Effector memory CD8-positive, alpha-beta T cell (primary cell): ENCODE data around the gene RECQL5.
"Not testable (repeated sequence)": the region's sequence is repeated elsewhere in the genome, so short reads cannot be mapped to it uniquely, and the experiment has no call there.

Experiments used
- ATAC-seq: fragments of 150-1000 bp; cut with Tn5 transposase; replicated peaks from 2 replicates; pipeline ENCODE4 v1.10.0; 2021; ENCODE audit warnings: mild to moderate bottlenecking, moderate library complexity
- DNase-seq, 3 experiments: peaks; one replicate each; pipeline ENCODE4 v3.0.0; 2021
- H3K27ac Mint-ChIP-seq, 2 donors: one replicate each; pipeline ENCODE4 v1.8.0; 2022; ENCODE audit warnings: mild to moderate bottlenecking in 2 of 2, mixed read lengths in 2 of 2, moderate library complexity in 2 of 2
- H3K27me3 Mint-ChIP-seq, 2 donors: one replicate each; pipeline ENCODE4 v1.8.0; 2022; ENCODE audit warnings: mixed read lengths in 2 of 2
- H3K36me3 Mint-ChIP-seq: one replicate; pipeline ENCODE4 v1.8.0; 2022; ENCODE audit warnings: mild to moderate bottlenecking, moderate library complexity, mixed read lengths; ENCODE audit not compliant: insufficient read depth
- H3K4me1 Mint-ChIP-seq, 2 donors: one replicate each; pipeline ENCODE4 v1.8.0; 2022; ENCODE audit warnings: low read depth in 2 of 2, mixed read lengths in 2 of 2
- H3K4me3 Mint-ChIP-seq, 2 donors: one replicate each; pipeline ENCODE4 v1.8.0; 2022; ENCODE audit warnings: mild to moderate bottlenecking in 2 of 2, mixed read lengths in 2 of 2, moderate library complexity in 2 of 2
- H3K9me3 Mint-ChIP-seq, 2 donors: one replicate each; pipeline ENCODE4 v1.8.0; 2022; ENCODE audit warnings: mixed read lengths in 2 of 2

Gene RECQL5

DNA sequence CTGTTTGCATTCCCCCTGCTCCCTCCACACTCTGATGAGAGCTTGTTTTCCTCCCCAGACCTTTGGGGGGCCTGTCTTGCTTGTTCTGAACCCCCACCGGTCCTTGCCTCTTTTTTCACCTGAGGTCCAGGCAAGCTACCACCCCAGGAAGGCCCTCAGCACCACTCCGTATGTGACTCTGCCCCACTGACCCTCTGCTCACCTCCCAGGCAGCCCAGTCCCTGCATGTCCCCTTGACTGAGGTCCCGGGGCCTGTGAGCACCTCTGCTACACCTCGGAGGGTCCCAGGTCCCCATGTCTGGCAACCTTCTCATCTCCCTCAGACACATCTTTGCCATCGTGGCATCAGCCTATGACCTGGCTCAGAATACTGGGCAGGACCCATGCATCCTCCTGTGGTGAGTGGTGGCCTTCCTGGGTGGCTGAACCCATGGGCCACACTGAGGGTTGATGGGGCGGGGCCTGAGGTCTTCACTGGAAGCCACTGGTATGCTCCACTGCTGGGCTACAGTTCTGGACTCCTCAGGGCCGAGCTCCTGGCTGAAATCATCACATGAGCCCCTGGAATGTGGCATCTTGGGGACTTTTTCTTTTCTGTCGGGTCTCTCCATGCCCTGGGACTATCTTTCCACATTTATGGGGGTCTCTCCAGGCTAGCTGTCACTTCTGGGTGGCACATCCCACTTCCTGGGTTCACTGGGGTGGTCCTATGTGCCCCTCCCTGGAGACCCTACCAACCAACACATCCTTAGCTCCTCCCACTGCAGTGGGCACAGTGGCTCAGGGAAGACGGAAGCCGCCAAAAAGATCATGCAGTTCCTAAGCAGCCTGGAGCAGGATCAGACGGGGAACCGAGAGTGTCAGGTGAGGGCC is 75.9 kb downstream of the RECQL5 start:
- no peaks in the 10 kb centered on the region for H3K9me3 Mint-ChIP-seq
- H3K36me3 Mint-ChIP-seq: peaks cover 10% of the 10 kb centered on the region
- H3K4me1 Mint-ChIP-seq: peaks cover 5 to 17% of the 10 kb centered on the region in 2 donors
- H3K27me3 Mint-ChIP-seq: no peaks in the 10 kb centered on the region
- no peak for ATAC-seq
- peak overlapping the region; percentile 44 to 52 for H3K4me3 Mint-ChIP-seq
- DNase-seq: no peak
- peak overlapping the region in 1 of 2 donors; percentile 9 for H3K27ac Mint-ChIP-seq

DNA sequence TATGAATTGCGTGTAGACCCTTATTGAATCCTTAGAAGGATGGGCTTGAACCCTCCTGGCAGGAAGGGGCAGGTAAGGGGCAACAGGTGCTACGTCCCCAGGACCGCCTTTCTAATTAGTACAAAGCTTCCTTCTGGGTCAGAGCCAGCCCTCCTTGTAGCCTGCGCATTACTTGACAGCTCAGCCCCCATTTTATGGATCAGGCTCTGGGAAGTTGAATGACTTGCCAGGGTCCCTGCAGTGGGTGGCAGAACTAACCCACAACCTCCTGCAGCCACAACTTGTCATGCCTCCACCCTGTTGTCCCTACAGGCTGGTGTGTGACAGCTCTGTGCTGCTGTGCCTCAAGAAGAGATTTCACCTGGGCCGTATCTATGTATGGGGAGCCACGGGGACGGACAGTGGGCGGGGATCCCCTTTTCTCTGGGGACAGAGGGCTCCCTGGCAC is 76.6 kb downstream of the RECQL5 start:
- Mint-ChIP-seq H3K27ac (peak overlapping the region in 1 of 2 donors; percentile 9), H3K4me3 (peak overlapping the region; percentile 44 to 52), H3K9me3 (no peaks in the 10 kb centered on the region), H3K36me3 (peaks cover 10% of the 10 kb centered on the region), H3K4me1 (peaks cover 5 to 17% of the 10 kb centered on the region in 2 donors), H3K27me3 (no peaks in the 10 kb centered on the region)
- ATAC-seq: no peak
- no peak for DNase-seq

DNA sequence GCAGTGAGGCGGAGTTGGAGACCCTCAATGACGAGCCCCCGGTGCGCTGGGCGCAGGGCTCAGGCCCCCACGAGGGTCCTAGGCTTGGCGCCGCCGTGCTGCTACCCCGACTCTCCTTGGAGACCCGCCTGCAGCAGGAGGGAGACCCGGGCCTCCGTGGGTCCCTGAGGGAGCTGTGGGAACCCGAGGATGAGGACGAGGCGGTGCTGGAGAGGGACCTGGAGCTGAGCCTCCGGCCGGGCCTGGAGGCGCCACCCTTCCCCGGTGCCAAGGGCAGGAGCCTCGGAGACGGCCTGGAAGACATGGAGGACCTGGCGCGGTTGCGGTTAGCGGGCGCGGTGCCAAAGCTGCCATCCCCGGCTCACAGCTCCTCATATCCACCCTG is 77.0 kb downstream of the RECQL5 start:
- H3K4me3 Mint-ChIP-seq: peak overlapping the region; percentile 44 to 52

DNA sequence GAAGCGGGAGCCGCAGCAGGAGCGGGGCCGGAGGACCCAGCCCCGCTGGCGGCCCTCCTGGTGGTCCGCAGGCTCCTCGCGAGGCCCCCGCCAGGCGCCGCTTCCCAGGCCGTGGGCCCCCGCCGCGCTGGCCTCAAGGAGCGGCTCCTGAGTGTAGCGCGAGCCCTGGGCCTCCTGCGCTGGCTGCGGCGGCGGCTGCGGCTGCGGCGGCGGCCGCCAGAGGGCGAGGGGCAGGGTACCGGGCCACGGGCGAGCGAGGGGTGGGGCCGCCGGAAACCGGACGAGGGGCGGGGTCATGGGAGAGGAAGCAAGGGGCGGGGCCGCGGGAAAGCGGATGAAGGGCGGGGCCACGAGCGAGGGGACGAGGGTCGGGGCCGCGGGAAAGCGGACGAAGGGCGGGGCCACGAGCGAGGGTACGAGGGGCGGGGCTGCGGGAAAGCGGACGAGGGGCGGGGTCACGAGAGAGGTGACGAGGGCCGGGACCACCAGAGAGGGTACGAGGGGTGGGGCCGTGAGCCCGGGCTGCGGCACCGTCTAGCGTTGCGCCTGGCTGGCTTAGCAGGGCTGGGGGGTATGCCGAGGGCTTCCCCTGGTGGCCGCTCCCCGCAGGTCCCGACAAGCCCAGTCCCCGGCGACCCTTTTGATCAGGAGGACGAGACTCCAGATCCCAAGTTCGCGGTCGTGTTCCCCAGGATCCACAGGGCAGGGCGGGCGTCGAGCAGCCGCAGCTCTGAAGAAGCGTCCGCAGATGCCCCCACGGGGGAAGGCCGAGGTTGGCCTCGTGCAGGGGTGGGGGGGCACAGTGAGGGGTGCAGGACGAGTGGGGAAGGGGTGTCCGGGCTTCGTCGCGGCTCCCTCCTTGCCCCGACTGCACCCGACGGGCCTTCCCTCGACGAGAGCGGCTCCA is 77.7 kb downstream of the RECQL5 start:
- H3K36me3 Mint-ChIP-seq: peaks cover 10% of the 10 kb centered on the region
- peak; percentile 90 to 93 (median 91) for DNase-seq
- no peaks in the 10 kb centered on the region for H3K27me3 Mint-ChIP-seq
- no peaks in the 10 kb centered on the region for H3K9me3 Mint-ChIP-seq
- no peak overlapping the region for H3K27ac Mint-ChIP-seq
- peak; percentile 87 for ATAC-seq
- peaks cover 5 to 17% of the 10 kb centered on the region in 2 donors for H3K4me1 Mint-ChIP-seq
- H3K4me3 Mint-ChIP-seq: peak overlapping the region; percentile 56 to 74

More for the DNA sequence above, 77.0 kb downstream of the RECQL5 start:
- DNase-seq (no peak), ATAC-seq (no peak)
- H3K9me3 Mint-ChIP-seq: no peaks in the 10 kb centered on the region
- H3K36me3 Mint-ChIP-seq: peaks cover 10% of the 10 kb centered on the region
- H3K4me1 Mint-ChIP-seq: peaks cover 5 to 17% of the 10 kb centered on the region in 2 donors
- no peaks in the 10 kb centered on the region for H3K27me3 Mint-ChIP-seq
- peak overlapping the region in 1 of 2 donors; percentile 9 for H3K27ac Mint-ChIP-seq

DNA sequence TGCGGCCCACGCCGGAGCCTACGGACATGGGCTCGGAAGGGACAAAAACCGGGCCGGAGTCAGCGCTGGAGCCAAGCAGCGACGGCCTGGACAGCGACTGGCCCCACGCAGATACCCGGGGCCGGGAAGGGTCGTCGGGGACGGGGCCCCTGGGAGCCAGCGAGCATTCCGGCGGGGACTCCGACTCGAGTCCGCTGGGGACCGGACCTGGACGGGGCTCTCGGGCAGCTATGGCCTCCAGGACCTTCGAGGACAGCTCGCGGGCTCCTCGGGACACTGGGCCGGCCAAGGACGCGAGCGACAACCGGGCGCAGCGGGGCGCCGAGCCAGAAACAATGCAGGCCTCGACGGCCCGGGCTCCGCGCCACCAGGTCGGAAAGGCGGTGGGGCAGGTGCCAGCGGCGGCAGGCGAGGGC is 78.3 kb downstream of the RECQL5 start:
- no peaks in the 10 kb centered on the region for H3K9me3 Mint-ChIP-seq
- DNase-seq: no peak

DNA sequence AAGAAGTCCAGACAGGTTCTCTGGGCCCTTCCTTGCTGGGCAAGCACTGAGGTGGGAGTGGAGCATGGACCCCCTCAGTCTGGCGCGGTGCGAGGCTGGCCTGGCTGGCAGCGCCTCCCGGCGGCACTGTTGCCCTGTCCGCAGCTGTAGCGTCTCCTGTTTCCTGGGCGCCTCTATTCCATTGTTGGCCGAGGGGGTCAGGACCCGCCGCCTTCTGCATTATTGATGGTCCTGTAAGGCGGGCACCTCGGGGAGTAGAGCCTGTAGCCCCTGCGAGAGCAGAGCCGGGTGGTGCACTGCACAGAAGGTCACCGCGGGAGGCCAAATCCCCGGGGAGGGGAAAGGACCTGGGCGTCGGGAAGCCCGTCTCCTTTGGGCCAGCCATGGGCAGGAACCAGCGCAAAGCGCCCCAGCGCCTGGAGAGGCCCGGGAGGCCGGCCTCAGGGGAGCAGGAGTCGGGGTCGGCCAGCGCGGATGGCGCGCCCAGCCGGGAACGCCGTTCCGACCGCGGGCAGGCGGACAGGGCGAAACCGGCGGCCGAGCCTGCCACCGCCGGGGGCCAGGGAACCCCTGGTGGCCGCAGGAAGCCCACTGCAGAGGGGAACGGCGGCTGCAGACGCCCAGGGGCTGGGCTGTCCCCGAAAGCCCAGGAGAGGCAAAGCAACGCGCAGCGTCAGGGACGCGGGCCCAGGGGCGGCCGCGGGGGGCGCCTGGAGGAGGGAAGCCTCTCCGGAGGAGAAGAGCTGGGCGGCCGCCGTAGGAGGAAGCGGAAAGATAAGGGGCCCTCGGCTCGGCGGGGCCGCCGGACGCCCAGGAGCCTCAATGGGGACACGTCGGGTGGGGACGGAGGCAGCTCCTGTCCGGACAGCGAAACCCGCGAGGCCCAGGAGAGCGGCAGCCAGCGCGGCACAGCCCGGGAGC is 79.0 kb downstream of the RECQL5 start, which contains the start of gene MYO15B:
Gene MYO15B, plus strand, starts transcription at position 126 of the 921 bp plus-strand sequence. Its CDS starts 258 bp downstream, at position 384.
- H3K27me3 Mint-ChIP-seq: no peaks in the 10 kb centered on the region
- DNase-seq: peak; percentile 42 to 56 (median 46)
- H3K27ac Mint-ChIP-seq: peak within 1 kb of the TSS; percentile 19 to 55

More for the DNA sequence above, 78.3 kb downstream of the RECQL5 start:
- no peaks in the 10 kb centered on the region for H3K27me3 Mint-ChIP-seq
- peak overlapping the region in 1 of 2 donors; percentile 35 for H3K27ac Mint-ChIP-seq
- H3K36me3 Mint-ChIP-seq: peaks cover 10% of the 10 kb centered on the region
- peak; percentile 27 for ATAC-seq
- H3K4me3 Mint-ChIP-seq: peak overlapping the region; percentile 74 to 76
- H3K4me1 Mint-ChIP-seq: peaks cover 5 to 17% of the 10 kb centered on the region in 2 donors

DNA sequence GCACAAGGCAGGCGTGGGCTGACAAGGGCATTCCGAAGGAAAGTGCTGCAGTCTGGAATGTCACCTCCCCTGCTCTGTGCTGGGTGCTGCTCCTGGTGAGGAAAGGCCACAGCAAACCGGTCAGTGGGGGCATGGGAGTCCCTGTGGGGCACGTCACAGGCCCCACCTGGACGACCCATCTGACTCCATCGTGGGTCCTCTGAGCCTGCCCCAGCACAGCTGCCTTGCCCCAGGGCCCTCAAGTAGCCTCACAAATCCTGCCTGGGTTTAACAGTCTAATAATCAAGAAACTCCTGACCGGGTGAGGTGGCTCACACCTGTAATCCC is 82.1 kb downstream of the RECQL5 start:
- H3K4me3 Mint-ChIP-seq: no peak overlapping the region
- no peaks in the 10 kb centered on the region for H3K27me3 Mint-ChIP-seq
- H3K4me1 Mint-ChIP-seq: peaks cover 9 to 13% of the 10 kb centered on the region in 2 donors
- no peak for DNase-seq
- H3K36me3 Mint-ChIP-seq: peaks cover 7% of the 10 kb centered on the region
- no peaks in the 10 kb centered on the region for H3K9me3 Mint-ChIP-seq
- H3K27ac Mint-ChIP-seq: no peak overlapping the region
- no peak for ATAC-seq

More for the DNA sequence above, 79.0 kb downstream of the RECQL5 start, which contains the start of gene MYO15B:
- Mint-ChIP-seq H3K4me3 (peak within 1 kb of the TSS; percentile 74 to 76), H3K4me1 (peaks cover 5 to 17% of the 10 kb centered on the region in 2 donors), H3K36me3 (peaks cover 10% of the 10 kb centered on the region), H3K9me3 (no peaks in the 10 kb centered on the region)
- ATAC-seq: peak; percentile 47

DNA sequence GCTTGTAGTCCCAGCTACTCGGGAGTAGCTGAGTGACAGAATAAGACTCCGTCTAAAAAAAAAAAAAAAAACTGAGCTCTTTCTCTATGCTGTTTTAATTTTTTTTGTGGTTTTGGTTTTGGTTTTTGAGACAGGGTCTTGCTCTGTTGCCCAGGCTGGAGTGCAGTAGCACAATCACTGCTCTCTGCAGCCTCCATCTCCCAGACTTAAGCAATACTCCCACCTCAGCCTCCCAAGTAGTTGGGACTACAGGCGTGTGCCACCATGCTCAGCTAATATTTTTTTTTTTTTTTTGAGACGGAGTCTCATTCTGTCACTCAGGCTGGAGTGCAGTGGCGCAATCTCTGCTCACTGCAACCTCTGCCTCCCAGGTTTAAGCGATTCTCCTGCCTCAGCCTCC is 83.8 kb downstream of the RECQL5 start:
- H3K36me3 Mint-ChIP-seq, DNase-seq, H3K27ac Mint-ChIP-seq, H3K9me3 Mint-ChIP-seq, ATAC-seq, H3K27me3 Mint-ChIP-seq, H3K4me3 Mint-ChIP-seq: not testable (repeated sequence)
- peaks cover 9 to 13% of the 10 kb centered on the region in 2 donors for H3K4me1 Mint-ChIP-seq

DNA sequence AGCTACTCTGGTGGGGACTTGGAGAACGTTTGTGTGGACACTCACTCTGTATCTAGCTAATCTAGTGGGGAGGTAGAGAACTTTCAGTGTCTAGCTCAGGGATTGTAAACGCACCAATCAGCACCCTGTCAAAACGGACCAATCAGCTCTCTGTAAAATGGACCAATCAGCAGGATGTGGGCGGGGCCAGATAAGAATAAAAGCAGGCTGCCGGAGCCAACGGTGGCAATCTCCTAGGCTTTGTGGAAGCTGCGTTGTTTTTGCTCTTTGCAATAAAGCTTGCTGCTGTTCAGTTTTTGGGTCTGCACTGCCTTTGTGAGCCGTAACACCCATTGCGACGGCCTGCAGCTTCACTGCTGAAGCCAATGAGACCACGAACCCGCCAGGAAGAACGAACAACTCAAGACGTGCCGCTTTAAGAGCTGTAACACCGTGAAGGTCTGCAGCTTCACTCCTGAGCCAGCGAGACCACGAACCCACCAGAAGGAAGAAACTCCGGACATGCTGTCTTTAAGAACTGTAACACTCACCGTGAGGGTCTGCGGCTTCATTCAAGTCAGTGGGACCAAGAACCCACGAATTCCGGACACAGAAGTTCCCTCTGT is 85.7 kb downstream of the RECQL5 start:
- not testable (repeated sequence) for H3K9me3 Mint-ChIP-seq, H3K4me1 Mint-ChIP-seq, H3K36me3 Mint-ChIP-seq, H3K27me3 Mint-ChIP-seq
- ATAC-seq (peak; percentile 51), DNase-seq (peak; percentile 24 to 48 (median 32))
- H3K4me3 Mint-ChIP-seq: peak overlapping the region; percentile 80 to 81
- peak overlapping the region in 1 of 2 donors; percentile 53 for H3K27ac Mint-ChIP-seq
